Vagina (tissue), 2 donors: ENCODE measurements around the gene SHOC2. TPM values are rescaled to one million over a fixed set of nuclear protein-coding genes. Genes with fewer than 3 reads are reported as not detected.

Experiments
- DNase-seq, 2 donors: peaks; one replicate each; pipeline ENCODE4 v3.0.0-alpha.2; 2017; ENCODE audit errors: extremely low spot score in 2 of 2
- H3K27ac ChIP-seq: fragments of 200-600 bp; sonication (generic); one replicate; pipeline ENCODE4 v1.5.1; 2019
- H3K27me3 ChIP-seq: fragments of 200-600 bp; sonication (generic); one replicate; pipeline ENCODE4 v1.5.1; 2019
- H3K36me3 ChIP-seq, 2 donors: fragments of 200-600 bp; sonication (generic); one replicate each; pipeline ENCODE4 v1.5.1; 2017 to 2019
- H3K4me1 ChIP-seq: fragments of 200-600 bp; sonication (generic); one replicate; pipeline ENCODE4 v1.5.1; 2019
- H3K4me3 ChIP-seq, 2 donors: fragments of 200-600 bp; sonication (generic); 1 replicate in 1 of 2; 2 replicates in 1 of 2; pipeline ENCODE4 v1.5.1; 2016 to 2019
- H3K9me3 ChIP-seq: fragments of 200-600 bp; sonication (generic); one replicate; pipeline ENCODE4 v1.5.1; 2019
- CTCF ChIP-seq, 3 experiments: fragments of 450-650 bp in 2 of 3; fragments of 200-600 bp in 1 of 3; sonication (generic) in 1 of 3; IDR thresholded peaks; one replicate each; pipeline ENCODE4 v1.5.1; 2017 to 2019; ENCODE audit warnings: antibody characterized with exemption in 3 of 3, mild to moderate bottlenecking in 2 of 3, moderate library complexity in 2 of 3
- POLR2A ChIP-seq, 2 donors: fragments of 450-650 bp; IDR thresholded peaks; one replicate each; pipeline ENCODE4 v1.6.1; 2017; ENCODE audit warnings: antibody characterized with exemption in 2 of 2, mild to moderate bottlenecking in 2 of 2, moderate library complexity in 2 of 2
- POLR2AphosphoS5 ChIP-seq, 2 donors: sonication (generic); formaldehyde crosslinking; IDR thresholded peaks; one replicate each; pipeline ENCODE4 v1.9.0; 2017; ENCODE audit warnings: antibody characterized with exemption in 2 of 2, mild to moderate bottlenecking in 2 of 2, low read depth in 1 of 2; ENCODE audit not compliant: insufficient read depth in 1 of 2
- intact Hi-C: fragments of 100-400 bp; cut with DNase I; formaldehyde crosslinking; loops from one replicate; pipeline ENCODE4 v1.15.1; 2023
- total RNA-seq: library from RNA; depleted of rRNA; stranded (reverse); fragments of >200 nt; gene quantifications from one replicate; pipeline ENCODE4 v1.2.3, GENCODE V29; 2016

The SHOC2 gene
- total RNA-seq, 1 donor from 2014 or later = 40.0 TPM

GRCh38 chr10:110979611-110980010 lies 60.2 kb downstream of the SHOC2 start:
- intact Hi-C loops = no loop called here
- H3K27me3 ChIP-seq = no peaks in the 10 kb centered on the region
- H3K4me3 ChIP-seq = no peak overlapping the region
- H3K4me1 ChIP-seq = peaks cover 12% of the 10 kb centered on the region
- no peak overlapping the region for H3K27ac ChIP-seq
- DNase-seq = no peak
- no peaks in the 10 kb centered on the region for H3K9me3 ChIP-seq
- no peak for TF ChIP-seq CTCF (IDR thresholded peaks at IDR 0.05)
- TF ChIP-seq POLR2A (IDR thresholded peaks at IDR 0.05) = no peak
- TF ChIP-seq POLR2AphosphoS5 (IDR thresholded peaks at IDR 0.05; ENCODE audit: insufficient read depth in 1 of 2, low read depth in 1 of 2) = no peak
- H3K36me3 ChIP-seq = no peaks in the 10 kb centered on the region

- Histone ChIP-seq H3K27ac (no peak overlapping the region), H3K9me3 (no peaks in the 10 kb centered on the region), H3K36me3 (no peaks in the 10 kb centered on the region), H3K4me1 (peaks cover 12% of the 10 kb centered on the region), H3K4me3 (no peak overlapping the region), H3K27me3 (no peaks in the 10 kb centered on the region)
- TF ChIP-seq CTCF (IDR thresholded peaks at IDR 0.05) (no peak), POLR2AphosphoS5 (IDR thresholded peaks at IDR 0.05; ENCODE audit: insufficient read depth in 1 of 2, low read depth in 1 of 2) (no peak), POLR2A (IDR thresholded peaks at IDR 0.05) (no peak)
- intact Hi-C loops = no loop called here
- no peak for DNase-seq
Measured at GRCh38 chr10:110980807-110981206, 61.4 kb downstream of the SHOC2 start.

GRCh38 chr10:110983466-110983865 lies 64.1 kb downstream of the SHOC2 start:
- H3K27ac ChIP-seq = no peak overlapping the region
- intact Hi-C loops = no loop called here
- H3K27me3 ChIP-seq = no peaks in the 10 kb centered on the region
- H3K36me3 ChIP-seq = no peaks in the 10 kb centered on the region
- TF ChIP-seq CTCF (IDR thresholded peaks at IDR 0.05) (no peak), POLR2A (IDR thresholded peaks at IDR 0.05) (no peak), POLR2AphosphoS5 (IDR thresholded peaks at IDR 0.05; ENCODE audit: insufficient read depth in 1 of 2, low read depth in 1 of 2) (no peak)
- H3K4me1 ChIP-seq = peaks cover 12% of the 10 kb centered on the region
- no peaks in the 10 kb centered on the region for H3K9me3 ChIP-seq
- H3K4me3 ChIP-seq = no peak overlapping the region
- DNase-seq = no peak

- H3K4me1 ChIP-seq = peaks cover 11% of the 10 kb centered on the region
- intact Hi-C loops = no loop called here
- TF ChIP-seq POLR2A (IDR thresholded peaks at IDR 0.05) = no peak
- TF ChIP-seq POLR2AphosphoS5 (IDR thresholded peaks at IDR 0.05; ENCODE audit: insufficient read depth in 1 of 2, low read depth in 1 of 2) = no peak
- no peak for TF ChIP-seq CTCF (IDR thresholded peaks at IDR 0.05)
- no peak overlapping the region for H3K27ac ChIP-seq
- no peak for DNase-seq
- no peaks in the 10 kb centered on the region for H3K27me3 ChIP-seq
- H3K9me3 ChIP-seq = no peaks in the 10 kb centered on the region
- no peaks in the 10 kb centered on the region for H3K36me3 ChIP-seq
- H3K4me3 ChIP-seq = no peak overlapping the region
Measured at GRCh38 chr10:110985497-110986275, 66.3 kb downstream of the SHOC2 start.

- no peaks in the 10 kb centered on the region for H3K27me3 ChIP-seq
- DNase-seq = no peak
- peaks cover 18% of the 10 kb centered on the region for H3K4me1 ChIP-seq
- no peaks in the 10 kb centered on the region for H3K9me3 ChIP-seq
- no peak overlapping the region for H3K4me3 ChIP-seq
- no peak overlapping the region for H3K27ac ChIP-seq
- intact Hi-C loops = no loop called here
- no peak for TF ChIP-seq CTCF (IDR thresholded peaks at IDR 0.05)
- TF ChIP-seq POLR2A (IDR thresholded peaks at IDR 0.05) = no peak
- TF ChIP-seq POLR2AphosphoS5 (IDR thresholded peaks at IDR 0.05; ENCODE audit: insufficient read depth in 1 of 2, low read depth in 1 of 2) = no peak
- H3K36me3 ChIP-seq = no peaks in the 10 kb centered on the region
Measured at GRCh38 chr10:110989016-110989415, 69.6 kb downstream of the SHOC2 start.
